Adrenal gland (tissue), 12 donors: ENCODE results near the gene CASP9. TPM values are rescaled to one million over a fixed set of nuclear protein-coding genes. Genes with fewer than 3 reads are reported as not detected.

Experiments used
- DNase-seq, 7 donors: peaks; one replicate each; pipeline ENCODE4 v3.0.0-alpha.2; 2019 to 2020
- H3K27ac ChIP-seq, 5 donors: fragments of 200-600 bp; sonication (generic) in 4 of 5; 1 replicate in 3 of 5; 2 replicates in 2 of 5; pipeline versions ENCODE4 v1.5.1 to v1.8.0; 2016 to 2020; ENCODE audit warnings: mild to moderate bottlenecking in 1 of 5
- H3K27me3 ChIP-seq: fragments of 200-600 bp; 2 replicates; pipeline ENCODE4 v1.8.0; 2021
- H3K36me3 ChIP-seq, 2 donors: fragments of 200-600 bp; replicated peaks in 1 of 2; 1 replicate in 1 of 2; 2 replicates in 1 of 2; pipeline versions ENCODE4 v1.5.1 to v1.8.0; 2018 to 2022
- H3K4me1 ChIP-seq, 2 donors: fragments of 200-600 bp; replicated peaks in 1 of 2; 1 replicate in 1 of 2; 2 replicates in 1 of 2; pipeline versions ENCODE4 v1.5.1 to v1.8.0; 2018 to 2021
- H3K4me3 ChIP-seq, 4 donors: fragments of 200-600 bp; sonication (generic) in 3 of 4; one replicate each; pipeline ENCODE4 v1.5.1; 2016 to 2018
- H3K9me3 ChIP-seq, 3 donors: fragments of 200-600 bp; sonication (generic) in 1 of 3; replicated peaks in 1 of 3; 1 replicate in 2 of 3; 2 replicates in 1 of 3; pipeline versions ENCODE4 v1.5.1 to v1.8.0; 2016 to 2021
- POLR2A ChIP-seq, 2 donors: fragments of 450-650 bp; IDR thresholded peaks; one replicate each; pipeline ENCODE4 v1.6.1; 2017; ENCODE audit warnings: antibody characterized with exemption in 2 of 2, mild to moderate bottlenecking in 2 of 2, moderate library complexity in 1 of 2
- WGBS, 4 donors: extraction: QIAGEN DNeasy Blood & Tissue Kit in 2 of 4; methylation state at CpG; one replicate each; pipeline versions ENCODE4 v1.1.5 to v1.1.7; 2013 to 2017; 5-methylcytosine and 5-hydroxymethylcytosine counted together
- intact Hi-C, 2 donors: fragments of 100-400 bp; cut with DNase I; formaldehyde crosslinking; loops; one replicate each; pipeline versions ENCODE4 v1.14.1 to v1.15.0; 2022 to 2023
- polyA plus RNA-seq, 3 donors: library from polyadenylated mRNA; stranded (reverse); fragments of 200-250 nt in 2 of 3; fragments of 350-450 nt in 1 of 3; fragmentation: Illumina TruSeq in 1 of 3; extraction: RNeasy Lipid Tissue Mini Kit (QIAGEN cat#74804) in 1 of 3; gene quantifications; one replicate each; pipeline ENCODE4 v1.2.3, GENCODE V29; 2013 to 2014
- total RNA-seq, 9 donors: library from RNA; depleted of rRNA in 4 of 9; stranded (reverse); fragments of >200 nt in 4 of 9; fragments of 120-200 nt in 1 of 9; fragmentation: NEBNext Ultra II Directional in 1 of 9; extraction: Animal tissue kit (Norgen Biotek cat#: 25700) in 1 of 9; gene quantifications; one replicate each; pipeline versions ENCODE4 v1.1.0 to v1.2.4, GENCODE V29; 2013 to 2023
- TF ChIP-seq, protein P1 (sequence below), 6 experiments: fragments of 450-650 bp in 4 of 6; fragments of 200-600 bp in 2 of 6; sonication (generic) in 1 of 6; IDR thresholded peaks; 1 replicate in 5 of 6; 2 replicates in 1 of 6; pipeline versions ENCODE4 v1.5.1 to v1.8.0; 2016 to 2021; ENCODE audit warnings: antibody characterized with exemption in 6 of 6, mild to moderate bottlenecking in 2 of 6, moderate library complexity in 1 of 6
- donor health status: healthy with polysubstance abuse.
- donor health status: Bipolar disorder and iron deficiency.
- donor health status: DM: yes; HTN: yes; CAD: no.
- donor health status: DM: no; HTN: no; CAD: no.
- donor health status: DM: no; HTN: no; CAD: no.
- donor health status: DM: yes; HTN: yes; CAD: no.

Gene CASP9
- total and polyA plus RNA-seq, 12 donors, result 16.1 to 132 (median 28.3) TPM

- intact Hi-C loops, result no loop called here
- H3K4me1 ChIP-seq, result peaks cover 21 to 37% of the 10 kb centered on the region in 2 donors
- 0 to 1% (median 0%) methylated on average over 5 to 65 of the region's 65 CpGs for WGBS, 4 donors
- DNase-seq, result peak; percentile 100
- no peaks in the 10 kb centered on the region for H3K27me3 ChIP-seq
- H3K36me3 ChIP-seq, result no peaks in the 10 kb centered on the region
- peak; percentile 80 to 86 for TF ChIP-seq POLR2A (IDR thresholded peaks at IDR 0.05)
- TF ChIP-seq, protein P1, sequence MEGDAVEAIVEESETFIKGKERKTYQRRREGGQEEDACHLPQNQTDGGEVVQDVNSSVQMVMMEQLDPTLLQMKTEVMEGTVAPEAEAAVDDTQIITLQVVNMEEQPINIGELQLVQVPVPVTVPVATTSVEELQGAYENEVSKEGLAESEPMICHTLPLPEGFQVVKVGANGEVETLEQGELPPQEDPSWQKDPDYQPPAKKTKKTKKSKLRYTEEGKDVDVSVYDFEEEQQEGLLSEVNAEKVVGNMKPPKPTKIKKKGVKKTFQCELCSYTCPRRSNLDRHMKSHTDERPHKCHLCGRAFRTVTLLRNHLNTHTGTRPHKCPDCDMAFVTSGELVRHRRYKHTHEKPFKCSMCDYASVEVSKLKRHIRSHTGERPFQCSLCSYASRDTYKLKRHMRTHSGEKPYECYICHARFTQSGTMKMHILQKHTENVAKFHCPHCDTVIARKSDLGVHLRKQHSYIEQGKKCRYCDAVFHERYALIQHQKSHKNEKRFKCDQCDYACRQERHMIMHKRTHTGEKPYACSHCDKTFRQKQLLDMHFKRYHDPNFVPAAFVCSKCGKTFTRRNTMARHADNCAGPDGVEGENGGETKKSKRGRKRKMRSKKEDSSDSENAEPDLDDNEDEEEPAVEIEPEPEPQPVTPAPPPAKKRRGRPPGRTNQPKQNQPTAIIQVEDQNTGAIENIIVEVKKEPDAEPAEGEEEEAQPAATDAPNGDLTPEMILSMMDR (IDR thresholded peaks at IDR 0.05), result peak in 3 of 6 experiments; percentile 7 to 29 (median 15)
- H3K27ac ChIP-seq, result peak within 1 kb of the TSS; percentile 81 to 100 (median 94)
- no peaks in the 10 kb centered on the region for H3K9me3 ChIP-seq
- peak within 1 kb of the TSS; percentile 34 to 97 (median 68) for H3K4me3 ChIP-seq
Measured at GRCh38 chr1:15526490-15527339, 2.7 kb upstream of the CASP9 start, which contains the start of gene DNAJC16. DNAJC16 (plus strand) TSS chr1:15526848; CDS start chr1:15529106, 2,258 bp downstream.

- WGBS, 4 donors, result 6 to 9% (median 8%) methylated on average over 9 of the region's 9 CpGs
Measured at GRCh38 chr1:15526021-15526489, 2.0 kb upstream of the CASP9 start.

DNA sequence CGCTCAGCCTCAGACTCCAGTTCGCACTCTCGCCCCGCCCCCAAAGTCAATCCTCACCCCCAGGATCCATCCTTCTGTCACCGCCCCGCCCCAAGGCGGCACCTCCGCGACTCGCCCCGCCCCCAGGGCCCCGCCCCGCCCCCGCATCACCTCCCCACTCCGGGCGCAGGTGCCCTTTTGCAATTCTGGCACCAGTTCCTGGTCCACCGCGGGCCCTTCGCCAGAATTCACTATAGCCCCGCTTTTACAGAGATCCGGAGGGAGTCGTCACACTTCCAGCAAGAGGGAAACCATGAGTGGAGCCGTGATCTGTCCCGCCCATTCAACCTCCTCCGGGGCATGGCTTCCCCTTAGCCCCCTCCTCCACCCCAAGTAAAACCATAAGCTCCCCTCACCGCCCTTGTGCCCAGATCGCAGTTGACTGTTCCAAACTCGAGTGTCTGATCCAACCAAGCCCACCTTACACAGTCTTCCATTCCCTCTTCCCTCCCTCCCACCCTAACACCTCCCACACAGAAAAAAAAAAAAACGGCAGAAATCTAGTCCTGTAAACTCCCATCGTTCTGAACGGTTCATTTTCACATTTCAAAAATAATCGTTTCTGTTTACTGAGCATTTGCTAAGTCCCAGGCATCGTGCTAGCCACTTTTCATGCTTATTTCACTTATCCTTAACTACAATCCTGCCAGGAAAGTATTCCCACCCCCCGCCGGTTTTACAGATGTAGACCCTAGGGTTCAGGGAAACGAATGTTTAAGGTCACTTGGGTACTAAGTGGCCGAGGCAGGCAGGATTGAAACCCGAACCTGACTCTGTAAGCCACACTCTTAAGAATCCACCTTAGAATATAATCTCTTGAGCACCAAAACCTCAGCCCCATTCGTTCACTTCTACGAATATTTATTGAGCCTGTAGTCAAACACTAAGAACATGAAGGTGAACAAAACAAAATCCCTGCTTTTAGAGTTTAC is 1.3 kb upstream of the CASP9 start:
- Histone ChIP-seq H3K9me3 (no peaks in the 10 kb centered on the region), H3K36me3 (no peaks in the 10 kb centered on the region), H3K4me3 (peak overlapping the region in 2 of 4 donors; percentile 41 to 97), H3K4me1 (peaks cover 21 to 39% of the 10 kb centered on the region in 2 donors), H3K27ac (peak overlapping the region; percentile 66 to 100 (median 94)), H3K27me3 (no peaks in the 10 kb centered on the region)
- 1 to 3% (median 2%) methylated on average over 22 to 40 of the region's 40 CpGs for WGBS, 4 donors
- TF ChIP-seq, protein P1 (IDR thresholded peaks at IDR 0.05), result no peak
- TF ChIP-seq POLR2A (IDR thresholded peaks at IDR 0.05), result peak in 1 of 2 donors; percentile 29
- intact Hi-C loops, result no loop called here
- DNase-seq, result peak in 6 of 7 donors; percentile 38 to 100 (median 64)

More at GRCh38 chr1:15526021-15526489, 2.0 kb upstream of the CASP9 start:
- Histone ChIP-seq H3K4me1 (peaks cover 21 to 39% of the 10 kb centered on the region in 2 donors), H3K9me3 (no peaks in the 10 kb centered on the region), H3K27ac (peak overlapping the region; percentile 66 to 100 (median 94)), H3K4me3 (peak overlapping the region in 1 of 4 donors; percentile 97), H3K36me3 (no peaks in the 10 kb centered on the region), H3K27me3 (no peaks in the 10 kb centered on the region)
- intact Hi-C loops, result no loop called here
- no peak for TF ChIP-seq POLR2A (IDR thresholded peaks at IDR 0.05)
- TF ChIP-seq, protein P1 (IDR thresholded peaks at IDR 0.05), result no peak
- peak in 5 of 7 donors; percentile 35 to 74 (median 63) for DNase-seq
